GM03348 (cell line): ENCODE measurements around the gene C13orf42.

Source experiments
- DNase-seq: peaks from one replicate; pipeline ENCODE4 v3.0.0; 2012; ENCODE audit warnings: low spot score

The C13orf42 gene

GRCh38 chr13:51111174-51111573, at the start of gene C13orf42:
Gene C13orf42 (minus strand): TSS chr13:51111274. CDS start chr13:51111209, 65 bp downstream.
- no peak for DNase-seq

GRCh38 chr13:51158880-51159518, 47.9 kb upstream of the C13orf42 start:
- DNase-seq: no peak

- no peak for DNase-seq
Measured at GRCh38 chr13:51158365-51158764, 47.3 kb upstream of the C13orf42 start.

- DNase-seq: no peak
Measured at GRCh38 chr13:51156648-51157047, 45.6 kb upstream of the C13orf42 start.

GRCh38 chr13:51155776-51156515, 44.9 kb upstream of the C13orf42 start:
- no peak for DNase-seq

- no peak for DNase-seq
Measured at GRCh38 chr13:51155161-51155560, 44.1 kb upstream of the C13orf42 start.

GRCh38 chr13:51154029-51154555, 43.0 kb upstream of the C13orf42 start:
- DNase-seq: peak; percentile 20

GRCh38 chr13:51153527-51153926, 42.5 kb upstream of the C13orf42 start:
- DNase-seq: no peak

- DNase-seq: no peak
Measured at GRCh38 chr13:51152701-51153100, 41.6 kb upstream of the C13orf42 start.

- DNase-seq: no peak
Measured at GRCh38 chr13:51151463-51151862, 40.4 kb upstream of the C13orf42 start.

- DNase-seq: peak; percentile 66
Measured at GRCh38 chr13:51148952-51149573, 38.0 kb upstream of the C13orf42 start.

- no peak for DNase-seq
Measured at GRCh38 chr13:51148223-51148951, 37.3 kb upstream of the C13orf42 start.

GRCh38 chr13:51147732-51148131, 36.7 kb upstream of the C13orf42 start:
- DNase-seq: no peak

GRCh38 chr13:51146667-51147066, 35.6 kb upstream of the C13orf42 start:
- no peak for DNase-seq

GRCh38 chr13:51137250-51137649, 26.2 kb upstream of the C13orf42 start:
- DNase-seq: no peak

- DNase-seq: no peak
Measured at GRCh38 chr13:51136276-51136980, 25.4 kb upstream of the C13orf42 start.

GRCh38 chr13:51134763-51135365, 23.8 kb upstream of the C13orf42 start:
- no peak for DNase-seq

GRCh38 chr13:51130348-51130747, 19.3 kb upstream of the C13orf42 start:
- DNase-seq: no peak

GRCh38 chr13:51125495-51126226, 14.6 kb upstream of the C13orf42 start:
- peak; percentile 74 for DNase-seq

- no peak for DNase-seq
Measured at GRCh38 chr13:51122868-51123566, 11.9 kb upstream of the C13orf42 start.
